Left kidney (tissue), 8 donors: Measurements from ENCODE around the gene ENG. TPM values are rescaled to one million over a fixed set of nuclear protein-coding genes. Genes with fewer than 3 reads are reported as not detected.
"Not testable (repeated sequence)": the region's sequence is repeated elsewhere in the genome, so short reads cannot be mapped to it uniquely, and the experiment has no call there.

ENCODE experiments used
- DNase-seq: peaks from one replicate; pipeline ENCODE4 v3.0.0-alpha.2; 2013
- long read RNA-seq, 8 donors: transcript quantifications; one replicate each; lab custom pipeline, GENCODE V29; 2026
- polyA plus RNA-seq: library from polyadenylated mRNA; unstranded; fragments of 120-200 nt; gene quantifications from one replicate; pipeline ENCODE4 v1.2.1, GENCODE V29; 2013; ENCODE audit not compliant: insufficient read length

ENG gene
- 53.5 TPM for polyA plus RNA-seq
- long read RNA-seq, donor 1, transcript ENG-202 (15 exons, 3,048 nt), result major isoform, 17 of 105 reads
- long read RNA-seq, donor 1, partial matches to known transcripts, result 84 of 105 reads
- long read RNA-seq, donor 1, other reads (novel, unspliced or antisense), result 0 of 105 reads
- long read RNA-seq, donor 2, transcript ENG-202 (15 exons, 3,048 nt), result major isoform, 20 of 34 reads
- long read RNA-seq, donor 2, partial matches to known transcripts, result 13 of 34 reads
- long read RNA-seq, donor 2, other reads (novel, unspliced or antisense), result 0 of 34 reads
- long read RNA-seq, donor 3, transcript ENG-202 (15 exons, 3,048 nt), result major isoform, 5 of 30 reads
- long read RNA-seq, donor 3, partial matches to known transcripts, result 23 of 30 reads
- long read RNA-seq, donor 3, other reads (novel, unspliced or antisense), result 0 of 30 reads
- long read RNA-seq, donor 4, result 0 reads
- long read RNA-seq, donor 5, transcript ENG-202 (15 exons, 3,048 nt), result major isoform, 20 of 20 reads
- long read RNA-seq, donor 5, partial matches to known transcripts, result 0 of 20 reads
- long read RNA-seq, donor 5, other reads (novel, unspliced or antisense), result 0 of 20 reads
- long read RNA-seq, donor 6, transcript ENG-202 (15 exons, 3,048 nt), result major isoform, 7 of 49 reads
- long read RNA-seq, donor 6, partial matches to known transcripts, result 41 of 49 reads
- long read RNA-seq, donor 6, other reads (novel, unspliced or antisense), result 0 of 49 reads
- long read RNA-seq, donor 7, transcript ENG-202 (15 exons, 3,048 nt), result major isoform, 12 of 30 reads
- long read RNA-seq, donor 7, partial matches to known transcripts, result 15 of 30 reads
- long read RNA-seq, donor 7, other reads (novel, unspliced or antisense), result 0 of 30 reads
- long read RNA-seq, donor 8, partial matches to known transcripts, result 0 of 6 reads
- long read RNA-seq, donor 8, other reads (novel, unspliced or antisense), result 0 of 6 reads

GRCh38 chr9:127854184-127854806 lies at the start of gene ENG:
Gene ENG, minus strand, starts transcription at chr9:127854658. Its CDS starts 303 bp downstream, at chr9:127854355.
- DNase-seq, result peak; percentile 47

GRCh38 chr9:127903557-127904475 lies 49.4 kb upstream of the ENG start:
- peak; percentile 55 for DNase-seq

DNA sequence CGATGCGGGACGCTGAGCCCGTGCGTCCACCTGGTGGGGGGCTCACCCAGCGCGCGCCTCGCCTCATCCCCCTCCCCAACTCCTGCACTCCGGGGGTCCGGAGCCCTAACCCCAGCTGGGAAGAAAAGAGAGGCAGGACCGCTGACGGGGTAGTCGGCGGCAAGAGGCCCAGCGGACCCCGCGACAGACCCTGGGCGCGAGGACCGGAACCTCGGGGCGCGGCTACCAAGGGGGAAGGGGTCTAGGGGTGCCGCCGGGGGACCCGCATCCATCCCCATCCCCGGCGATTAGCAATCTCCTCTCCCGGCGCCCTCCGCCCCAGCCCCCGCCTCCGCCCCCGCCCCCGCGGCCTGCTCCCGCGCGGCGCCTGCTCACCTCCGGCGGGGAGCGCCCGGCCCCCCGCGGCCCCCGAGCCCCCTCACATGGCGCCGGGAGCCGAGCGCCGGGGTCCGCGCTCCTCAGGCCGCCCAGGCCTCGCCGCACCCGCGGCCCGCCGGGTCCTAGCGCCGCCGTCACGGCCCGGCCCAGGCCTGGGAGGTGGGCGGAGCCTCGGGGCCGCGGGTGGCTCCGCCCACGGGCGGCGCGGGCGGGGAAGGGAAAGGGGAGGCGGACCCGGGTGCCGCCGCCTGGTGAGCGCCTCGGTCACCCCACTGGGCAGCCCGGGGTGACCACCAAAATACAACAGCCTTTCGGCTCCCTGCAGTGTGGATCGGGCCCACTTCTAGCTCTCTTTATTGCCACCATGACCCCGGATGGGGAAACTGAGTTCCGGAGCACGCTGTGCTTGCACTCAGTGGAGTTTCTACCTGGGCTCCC lies 44.9 kb upstream of the ENG start, which contains the start of gene ST6GALNAC6:
ST6GALNAC6 (minus strand) TSS at position 476 of the 816 bp plus-strand sequence. CDS start 1,622 bp downstream, outside the sequence.
- DNase-seq, result peak; percentile 82

DNA sequence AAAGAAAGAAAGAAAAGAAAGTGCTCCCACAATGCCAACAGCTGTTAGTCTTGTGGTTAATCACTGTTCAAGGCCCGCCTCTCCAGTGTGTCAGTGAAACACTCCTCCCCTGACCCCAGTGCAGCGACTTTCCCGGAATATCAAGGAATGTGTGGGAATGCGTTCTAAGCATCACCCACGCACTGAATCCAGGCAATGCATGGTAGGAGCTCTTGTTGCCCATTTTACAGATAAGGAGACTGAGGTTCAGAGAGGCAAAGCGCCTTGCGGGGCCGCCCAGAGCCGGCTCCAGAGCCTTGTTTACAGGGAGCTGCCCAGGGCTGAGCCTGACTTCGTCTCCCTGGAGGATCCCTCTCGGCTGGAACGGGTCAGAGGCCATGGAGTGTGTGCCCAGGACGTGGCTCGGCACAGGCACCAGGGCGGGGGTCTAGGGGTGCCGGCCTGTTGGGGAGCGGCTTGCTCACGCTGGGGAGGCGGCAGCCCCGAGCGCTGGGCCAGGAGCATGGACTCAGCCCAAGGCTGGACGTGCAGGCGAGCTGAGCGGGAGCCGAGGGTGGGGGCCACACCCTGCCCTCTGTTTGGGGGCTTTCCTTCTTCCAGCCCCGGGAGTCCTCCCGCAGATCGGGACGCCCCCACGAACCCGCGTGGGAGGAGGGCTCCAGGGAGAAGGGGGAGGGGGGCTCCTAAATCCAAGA lies 44.1 kb upstream of the ENG start:
- DNase-seq, result peak; percentile 66

- DNase-seq, result peak; percentile 83
These were observed 42.8 kb upstream of the ENG start for GRCh38 chr9:127897193-127897692.

DNA sequence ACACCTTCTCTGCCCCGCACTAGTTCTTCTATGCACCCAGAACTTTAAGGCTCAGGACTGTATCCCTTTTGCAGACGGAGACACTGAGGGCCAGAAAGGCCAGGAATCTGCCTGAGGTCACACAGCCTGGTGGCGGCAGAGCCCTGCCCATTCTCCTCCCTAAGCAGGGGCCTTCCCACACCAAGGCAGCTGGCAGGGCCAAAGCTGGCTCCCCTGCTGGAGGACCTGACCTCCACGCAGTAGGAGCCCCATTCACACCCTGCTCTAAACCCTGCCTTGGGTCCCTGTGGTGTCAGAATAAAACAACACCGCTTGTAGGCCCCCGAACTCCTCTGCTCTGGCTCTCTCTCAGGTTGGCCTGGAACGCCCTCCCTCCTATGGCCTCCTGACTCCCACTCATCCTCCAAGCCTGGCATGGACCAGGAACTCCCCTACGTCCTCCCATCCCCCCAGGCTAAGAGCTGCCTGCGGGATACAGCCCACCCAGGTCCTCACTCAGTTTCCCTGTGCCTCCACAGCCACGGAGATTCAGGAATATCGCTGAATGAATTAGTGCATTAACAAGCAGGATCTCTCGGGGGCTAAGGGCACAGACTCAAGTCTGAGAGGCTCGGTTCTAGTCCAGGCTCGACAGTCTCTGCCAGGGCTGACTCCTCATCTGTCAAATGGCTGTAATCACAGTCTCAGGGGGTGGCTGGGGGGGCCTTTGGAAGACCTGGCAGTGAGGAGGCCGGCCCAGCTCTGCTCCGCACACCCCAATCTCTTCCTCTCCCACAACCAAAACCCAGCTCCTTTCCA lies 42.1 kb upstream of the ENG start:
- DNase-seq, result no peak

DNA sequence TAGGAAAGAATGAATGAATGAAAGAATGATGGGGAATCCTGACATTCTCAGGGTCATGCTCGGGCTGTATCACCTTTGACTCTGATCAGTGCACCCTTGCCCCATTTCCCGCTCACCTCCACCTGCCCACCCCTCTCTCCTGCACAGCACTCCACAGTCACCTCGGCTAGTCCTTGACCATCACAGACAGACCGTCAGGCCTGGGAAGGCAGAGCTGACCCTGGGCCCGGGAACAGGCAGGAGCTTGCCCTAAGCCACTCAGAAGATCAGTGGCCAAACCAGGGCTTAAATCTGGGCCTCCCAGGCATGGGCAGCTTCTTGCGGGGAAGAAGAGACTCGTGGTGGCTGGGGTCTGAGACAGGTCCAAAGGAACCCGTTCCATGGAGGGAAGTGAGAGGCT lies 41.4 kb upstream of the ENG start:
- no peak for DNase-seq

- DNase-seq, result no peak
These were observed 38.9 kb upstream of the ENG start for GRCh38 chr9:127893392-127893791.

- no peak for DNase-seq
These were observed 38.4 kb upstream of the ENG start for GRCh38 chr9:127892831-127893230.

- DNase-seq, result no peak
These were observed 35.6 kb upstream of the ENG start for GRCh38 chr9:127890053-127890452.

- no peak for DNase-seq
These were observed 33.3 kb upstream of the ENG start for GRCh38 chr9:127887792-127888191.

DNA sequence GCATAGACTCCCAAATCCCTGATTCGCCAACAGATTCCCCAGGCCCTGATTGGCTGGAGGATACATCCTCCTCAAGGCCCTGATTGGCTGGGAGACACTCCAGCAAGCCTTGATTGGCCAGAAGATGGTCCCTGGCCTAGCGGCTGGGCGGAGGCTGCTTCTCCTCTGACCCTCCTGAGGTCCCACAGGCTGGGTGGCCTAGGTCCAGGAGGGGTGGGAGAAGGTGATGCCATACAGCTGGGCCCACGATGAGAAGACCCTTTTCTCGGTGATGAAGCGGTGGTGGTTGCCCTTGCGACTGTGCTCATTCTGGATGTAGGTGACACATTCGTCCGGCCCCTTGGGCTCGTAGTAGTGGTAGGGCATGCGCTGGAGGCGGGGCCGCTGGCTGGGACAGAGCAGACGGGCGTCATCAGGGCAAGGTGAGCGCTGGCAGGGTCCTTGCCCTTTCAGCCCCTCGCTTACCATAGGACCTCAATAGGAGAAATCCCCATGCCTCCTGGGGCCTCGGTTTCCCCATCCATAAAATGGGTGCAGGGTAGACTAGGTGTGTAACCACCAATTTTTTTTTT lies 32.0 kb upstream of the ENG start:
- DNase-seq, result no peak

- no peak for DNase-seq
These were observed 31.2 kb upstream of the ENG start for GRCh38 chr9:127885508-127886281.

DNA sequence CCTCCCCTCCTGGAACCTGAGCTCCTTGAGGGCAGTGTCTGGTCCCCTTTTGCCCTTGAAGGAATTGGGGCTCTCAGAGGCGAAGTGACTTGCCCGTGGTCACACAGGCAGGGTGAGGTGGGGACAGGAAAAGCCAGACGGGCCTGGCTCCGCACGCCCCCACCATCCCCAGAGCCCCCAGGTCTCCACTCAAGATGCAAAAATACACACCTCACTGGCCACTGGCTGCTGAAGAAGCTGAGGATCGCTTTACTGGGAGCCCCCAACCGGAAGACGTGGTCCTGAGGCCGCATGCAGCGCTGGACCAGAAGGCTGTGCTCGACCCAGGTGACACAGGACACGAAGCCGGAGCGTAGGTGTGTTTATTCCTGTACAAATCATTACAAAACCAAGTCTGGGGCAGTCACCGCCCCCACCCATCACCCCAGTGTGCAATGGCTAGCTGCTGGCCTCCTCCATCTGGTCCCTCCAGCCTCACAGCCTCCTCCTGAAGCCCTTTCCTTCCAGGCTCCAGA lies 30.6 kb upstream of the ENG start:
- DNase-seq, result no peak

DNA sequence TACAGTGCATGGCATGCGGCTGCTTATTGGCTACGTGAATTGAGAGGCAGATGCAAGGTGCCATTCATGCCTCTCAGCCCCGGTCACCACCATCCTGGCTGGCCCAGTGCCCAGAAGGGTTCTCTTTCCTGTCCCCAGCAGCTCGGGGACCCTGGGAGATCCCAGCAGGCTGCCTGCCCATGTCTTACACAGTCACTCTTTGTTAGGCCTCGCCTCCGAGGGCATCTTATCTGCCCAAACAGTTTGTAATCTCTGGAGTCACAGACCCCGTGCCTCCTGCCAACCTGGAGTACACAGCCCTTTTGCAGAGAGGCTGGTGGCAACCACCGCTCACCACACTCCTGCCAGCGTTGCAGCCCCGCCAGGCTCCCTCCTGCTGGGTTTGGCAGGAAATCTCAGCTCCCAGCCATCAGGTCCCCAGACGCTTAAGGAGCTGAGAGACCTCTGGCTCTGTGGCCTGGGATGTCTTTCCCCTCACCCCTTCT lies 30.0 kb upstream of the ENG start:
- no peak for DNase-seq

DNA sequence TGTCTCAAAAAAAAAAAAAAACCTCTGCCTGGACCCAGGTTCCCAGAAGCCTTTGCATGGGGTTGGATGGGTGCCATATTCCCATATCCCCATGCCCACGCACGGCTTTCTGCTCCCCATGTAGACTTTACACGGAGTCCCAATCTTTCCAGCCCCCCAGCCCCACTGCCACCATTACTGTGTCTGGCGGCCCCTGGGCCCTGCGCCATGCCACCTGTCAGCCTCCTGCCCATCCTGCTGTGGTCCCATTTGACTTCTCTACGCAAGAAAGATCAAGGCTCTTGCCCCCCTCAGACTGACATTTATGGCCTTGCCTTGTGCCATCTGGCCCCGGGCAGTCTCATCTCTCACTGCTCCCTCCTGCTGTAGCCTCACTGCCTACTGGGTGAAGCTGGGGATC lies 29.5 kb upstream of the ENG start:
- DNase-seq, result no peak

GRCh38 chr9:127881715-127882114 lies 27.3 kb upstream of the ENG start:
- not testable (repeated sequence) for DNase-seq
